GM12891 (cell line): ENCODE results near the gene RALB.

Source experiments
- POLR2A ChIP-seq: IDR thresholded peaks from 2 replicates; pipeline ENCODE4 v1.6.1; 2011; ENCODE audit warnings: low read depth, low read length, control low read depth
- POLR2AphosphoS5 ChIP-seq: IDR thresholded peaks from 2 replicates; pipeline ENCODE4 v1.6.1; 2011; ENCODE audit warnings: low read depth, low read length, control low read depth

- TF ChIP-seq POLR2AphosphoS5 (no peak), POLR2A (no peak)
These were observed 90.4 kb downstream of the RALB start for GRCh38 chr2:120343100-120343432.
